ENCODE measurements around the gene STRA6.

DNA sequence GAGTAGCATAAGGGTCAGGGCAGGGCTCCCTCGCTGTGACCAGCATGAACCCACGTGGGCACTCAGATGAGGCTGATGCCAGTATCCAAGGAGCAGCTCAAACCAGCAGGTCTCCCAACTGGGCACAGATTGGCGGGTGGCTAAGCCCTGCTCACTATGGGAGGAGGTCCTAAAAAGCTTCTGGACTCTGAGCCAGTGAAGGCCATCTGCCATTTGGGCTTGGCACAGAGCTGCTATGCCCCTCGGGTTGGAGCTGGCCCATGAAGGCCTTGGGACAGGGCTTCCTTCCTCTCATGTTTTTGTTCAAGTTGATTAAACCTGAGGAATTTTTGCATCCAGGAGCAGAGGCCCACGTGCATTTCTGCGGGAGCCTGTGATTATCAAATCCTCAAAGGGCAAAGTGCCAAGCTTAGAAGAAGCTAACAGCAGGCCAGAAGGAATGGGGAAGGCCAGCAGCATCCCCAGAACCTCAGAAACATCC lies 4.3 kb upstream of the STRA6 start:
- TF ChIP-seq, protein P1, sequence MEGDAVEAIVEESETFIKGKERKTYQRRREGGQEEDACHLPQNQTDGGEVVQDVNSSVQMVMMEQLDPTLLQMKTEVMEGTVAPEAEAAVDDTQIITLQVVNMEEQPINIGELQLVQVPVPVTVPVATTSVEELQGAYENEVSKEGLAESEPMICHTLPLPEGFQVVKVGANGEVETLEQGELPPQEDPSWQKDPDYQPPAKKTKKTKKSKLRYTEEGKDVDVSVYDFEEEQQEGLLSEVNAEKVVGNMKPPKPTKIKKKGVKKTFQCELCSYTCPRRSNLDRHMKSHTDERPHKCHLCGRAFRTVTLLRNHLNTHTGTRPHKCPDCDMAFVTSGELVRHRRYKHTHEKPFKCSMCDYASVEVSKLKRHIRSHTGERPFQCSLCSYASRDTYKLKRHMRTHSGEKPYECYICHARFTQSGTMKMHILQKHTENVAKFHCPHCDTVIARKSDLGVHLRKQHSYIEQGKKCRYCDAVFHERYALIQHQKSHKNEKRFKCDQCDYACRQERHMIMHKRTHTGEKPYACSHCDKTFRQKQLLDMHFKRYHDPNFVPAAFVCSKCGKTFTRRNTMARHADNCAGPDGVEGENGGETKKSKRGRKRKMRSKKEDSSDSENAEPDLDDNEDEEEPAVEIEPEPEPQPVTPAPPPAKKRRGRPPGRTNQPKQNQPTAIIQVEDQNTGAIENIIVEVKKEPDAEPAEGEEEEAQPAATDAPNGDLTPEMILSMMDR (conservative IDR thresholded peaks at IDR 0.05; ENCODE audit: low read depth, low read length), result no peak
- no peak for TF ChIP-seq EZH2phosphoT487 (IDR thresholded peaks at IDR 0.05; ENCODE audit: borderline replicate concordance, low read length)
